MCF 10A (cell line): ENCODE data around the gene MACC1. TPM values are rescaled to one million over a fixed set of nuclear protein-coding genes. Genes with fewer than 3 reads are reported as not detected.

Experiments used
- BruUV-seq: library from RNA; stranded (reverse); fragments of 400-500 nt; replicated peaks from 2 replicates; lab custom pipeline; 2021; lab: Mats Ljungman, UMichigan
- CTCF ChIA-PET: fragments of 300-600 bp; sonication (Branson Sonifier 250); formaldehyde crosslinking; extraction: SDS; loops from one replicate; lab custom pipeline; 2021; ENCODE audit warnings: antibody characterized with exemption, inconsistent platforms; lab: Yijun Ruan, JAX
- POLR2A ChIA-PET: fragments of 300-600, 350-650 bp; sonication (Branson Sonifier 250); formaldehyde crosslinking; extraction: SDS; loops from one replicate; lab custom pipeline; 2020; ENCODE audit warnings: antibody characterized with exemption, inconsistent platforms; lab: Yijun Ruan, JAX
- DNase-seq: peaks from one replicate; pipeline ENCODE4 v3.0.0-alpha.2; 2018; ENCODE audit not compliant: unreplicated experiment
- H3K27ac Mint-ChIP-seq: one replicate; pipeline ENCODE4 v1.8.0; 2022; ENCODE audit warnings: mild to moderate bottlenecking, low read depth, mixed read lengths; ENCODE audit not compliant: unreplicated experiment
- H3K27me3 Mint-ChIP-seq: one replicate; pipeline ENCODE4 v1.8.0; 2022; ENCODE audit warnings: mixed read lengths; ENCODE audit not compliant: insufficient read depth, unreplicated experiment
- H3K36me3 Mint-ChIP-seq: one replicate; pipeline ENCODE4 v1.8.0; 2022; ENCODE audit warnings: mild to moderate bottlenecking, moderate library complexity, mixed read lengths; ENCODE audit not compliant: insufficient read depth, unreplicated experiment
- H3K4me1 Mint-ChIP-seq: one replicate; pipeline ENCODE4 v1.8.0; 2022; ENCODE audit warnings: mixed read lengths; ENCODE audit not compliant: insufficient read depth, unreplicated experiment
- H3K4me3 Mint-ChIP-seq: one replicate; pipeline ENCODE4 v1.8.0; 2022; ENCODE audit warnings: mild to moderate bottlenecking, moderate library complexity, mixed read lengths; ENCODE audit not compliant: unreplicated experiment
- H3K9me3 Mint-ChIP-seq: one replicate; pipeline ENCODE4 v1.8.0; 2022; ENCODE audit warnings: mixed read lengths; ENCODE audit not compliant: unreplicated experiment
- CTCF ChIP-seq: fragments of 200-600 bp; IDR thresholded peaks from one replicate; pipeline ENCODE4 v1.8.0; 2022; ENCODE audit warnings: antibody characterized with exemption, mild to moderate bottlenecking; ENCODE audit not compliant: unreplicated experiment
- intact Hi-C: fragments of 100-400 bp; cut with micrococcal nuclease; formaldehyde crosslinking; loops from 2 replicates; pipeline ENCODE4 v1.14.1; 2022
- total RNA-seq: library from RNA; stranded (reverse); gene quantifications from 2 replicates; pipeline ENCODE4 v1.2.3, GENCODE V29; 2022

Gene MACC1
- total RNA-seq, 1 experiment from 2014 or later: 0.14 TPM

- ChIA-PET POLR2A (interaction anchor here (0.7 kb wide), 1 partner anchor 312 kb away, joined by 4 read pairs; no protein-coding TSS in a partner anchor), CTCF (interaction anchor here (1.2 kb wide), 1 partner anchor 16 kb away, joined by 3 read pairs; no protein-coding TSS in a partner anchor)
- H3K4me3 Mint-ChIP-seq: no peak overlapping the region
- BruUV-seq: no TSS peak
- intact Hi-C loops: no loop called here
- no peak overlapping the region for H3K27ac Mint-ChIP-seq
- H3K4me1 Mint-ChIP-seq: no peaks in the 10 kb centered on the region
- DNase-seq: peak; percentile 13
- no peaks in the 10 kb centered on the region for H3K27me3 Mint-ChIP-seq
- no peaks in the 10 kb centered on the region for H3K9me3 Mint-ChIP-seq
- no peak for TF ChIP-seq CTCF
- H3K36me3 Mint-ChIP-seq: no peaks in the 10 kb centered on the region
Observed at GRCh38 chr7:20152511-20152910, 64.7 kb downstream of the MACC1 start.

GRCh38 chr7:20151708-20152456, 65.3 kb downstream of the MACC1 start:
- TF ChIP-seq CTCF: no peak
- Mint-ChIP-seq H3K27me3 (no peaks in the 10 kb centered on the region), H3K4me1 (no peaks in the 10 kb centered on the region), H3K27ac (no peak overlapping the region), H3K4me3 (no peak overlapping the region), H3K36me3 (no peaks in the 10 kb centered on the region), H3K9me3 (no peaks in the 10 kb centered on the region)
- ChIA-PET POLR2A (interaction anchor here (0.7 kb wide), 1 partner anchor 311 kb away, joined by 4 read pairs; no protein-coding TSS in a partner anchor), CTCF (interaction anchor here (1.0 to 1.2 kb wide), 2 partner anchors 17 to 400 kb away, joined by 3 read pairs; no protein-coding TSS in a partner anchor)
- DNase-seq: no peak
- intact Hi-C loops: no loop called here
- no TSS peak for BruUV-seq

DNA sequence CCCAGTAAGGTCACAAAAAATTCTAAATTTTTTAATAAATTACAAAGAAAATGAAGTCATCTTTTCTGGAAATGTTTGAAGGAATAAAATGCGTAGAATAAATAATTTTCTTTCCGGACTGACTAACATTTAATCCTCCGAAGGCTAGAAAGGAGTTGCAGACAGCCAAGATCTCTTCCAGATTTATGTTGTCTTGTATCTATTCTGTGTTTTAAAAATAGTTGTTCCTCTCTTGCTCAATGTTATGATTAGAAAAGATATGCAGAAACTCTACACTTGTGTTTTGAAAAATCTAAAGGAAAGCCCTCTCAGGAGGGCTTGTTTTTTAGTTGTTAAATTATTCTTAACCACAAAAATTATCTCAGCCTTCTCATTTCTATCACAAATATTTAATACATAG, 70.7 kb downstream of the MACC1 start:
- ChIA-PET POLR2A (interaction anchor here (1.4 kb wide), 1 partner anchor 13 kb away, joined by 3 read pairs; no protein-coding TSS in a partner anchor), CTCF (no interaction called here)
- Mint-ChIP-seq H3K36me3 (no peaks in the 10 kb centered on the region), H3K4me3 (no peak overlapping the region), H3K27ac (no peak overlapping the region), H3K4me1 (no peaks in the 10 kb centered on the region), H3K27me3 (no peaks in the 10 kb centered on the region), H3K9me3 (no peaks in the 10 kb centered on the region)
- intact Hi-C loops: no loop called here
- BruUV-seq: no TSS peak
- no peak for TF ChIP-seq CTCF
- no peak for DNase-seq

DNA sequence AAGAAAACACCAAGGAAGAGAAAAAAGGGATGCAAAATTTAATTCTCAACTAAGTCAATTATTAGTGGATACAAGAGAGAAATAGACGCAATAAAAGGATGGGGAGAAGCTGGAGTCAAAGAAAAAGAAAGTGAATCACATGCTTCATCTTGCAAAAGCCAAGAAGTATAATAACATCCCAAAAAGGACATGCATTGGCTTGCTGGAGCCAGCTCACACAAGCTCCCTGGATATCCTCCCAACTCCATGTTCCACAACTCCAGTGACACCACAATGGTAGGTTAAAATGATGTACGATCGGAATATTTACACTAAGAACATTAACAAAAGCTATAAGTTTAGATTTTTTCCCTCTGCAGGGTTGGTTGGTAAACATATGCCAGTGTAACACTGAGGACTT, 72.4 kb downstream of the MACC1 start:
- CTCF ChIA-PET: interaction anchor here (1.2 kb wide), 1 partner anchor 28 kb away, joined by 3 read pairs; no protein-coding TSS in a partner anchor

More for the DNA sequence above, 72.4 kb downstream of the MACC1 start:
- Mint-ChIP-seq H3K4me1 (no peaks in the 10 kb centered on the region), H3K36me3 (no peaks in the 10 kb centered on the region), H3K4me3 (no peak overlapping the region), H3K9me3 (no peaks in the 10 kb centered on the region), H3K27me3 (no peaks in the 10 kb centered on the region), H3K27ac (no peak overlapping the region)
- intact Hi-C loops: no loop called here
- DNase-seq: no peak
- TF ChIP-seq CTCF: no peak
- no TSS peak for BruUV-seq
- POLR2A ChIA-PET: interaction anchor here (1.4 kb wide), 1 partner anchor 12 kb away, joined by 3 read pairs; no protein-coding TSS in a partner anchor
